HepG2 (cell line): ENCODE data around the gene OR2W1. TPM values are rescaled to one million over a fixed set of nuclear protein-coding genes. Genes with fewer than 3 reads are reported as not detected.

Experiments used
- ARNT ChIP-seq: fragments of 450-650 bp; IDR thresholded peaks from 2 replicates; pipeline ENCODE4 v1.6.1; 2017
- FOXK2 ChIP-seq: fragments of 450-650 bp; IDR thresholded peaks from 2 replicates; pipeline ENCODE4 v1.6.1; 2016
- HNF1A ChIP-seq, 2 experiments: sonication (generic) in 1 of 2; formaldehyde crosslinking in 1 of 2; IDR thresholded peaks; 2 replicates each; pipeline versions ENCODE4 v1.4.0 to v1.6.1; 2016 to 2020; ENCODE audit warnings: borderline replicate concordance in 1 of 2, low read depth in 1 of 2, mild to moderate bottlenecking in 1 of 2, missing genetic modification reagents in 1 of 2
- MBNL3 ChIP-seq: fragments of 250-450 bp; sonication (Bioruptor Pico); conservative IDR thresholded peaks from 2 replicates; pipeline ENCODE4 v1.8.0; 2022; ENCODE audit warnings: mild to moderate bottlenecking, inconsistent platforms
- NFE2 ChIP-seq: sonication (generic); formaldehyde crosslinking; IDR thresholded peaks from 2 replicates; pipeline ENCODE4 v1.4.0; 2020; ENCODE audit warnings: missing genetic modification reagents
- NFRKB ChIP-seq: fragments of 450-650 bp; IDR thresholded peaks from 2 replicates; pipeline ENCODE4 v1.6.1; 2017
- SMARCE1 ChIP-seq: fragments of 450-650 bp; IDR thresholded peaks from 2 replicates; pipeline ENCODE4 v1.6.1; 2017; ENCODE audit warnings: borderline replicate concordance
- SOX13 ChIP-seq, 3 experiments: fragments of 450-650 bp in 1 of 3; sonication (generic) in 1 of 3; formaldehyde crosslinking in 1 of 3; IDR thresholded peaks in 2 of 3; conservative IDR thresholded peaks in 1 of 3; 2 replicates each; pipeline versions ENCODE4 v1.5.0 to v1.6.1; 2016 to 2020; ENCODE audit warnings: antibody characterized with exemption in 1 of 3, mild to moderate bottlenecking in 1 of 3, missing compliant biosample characterization in 1 of 3, missing genetic modification reagents in 1 of 3, moderate library complexity in 1 of 3
- TEAD3 ChIP-seq: optimal IDR thresholded peaks from 2 replicates; pipeline ENCODE3; 2016; ENCODE audit warnings: borderline replicate concordance
- XRCC5 ChIP-seq: fragments of 200-400 bp; formaldehyde crosslinking; optimal IDR thresholded peaks from 2 replicates; pipeline ENCODE3; 2017; ENCODE audit warnings: mild to moderate bottlenecking, low read length
- ZNF20 ChIP-seq: sonication (generic); formaldehyde crosslinking; IDR thresholded peaks from 2 replicates; pipeline ENCODE4 v1.4.0; 2020; ENCODE audit warnings: mild to moderate bottlenecking, moderate library complexity, missing genetic modification reagents
- ZNF260 ChIP-seq: sonication (generic); formaldehyde crosslinking; IDR thresholded peaks from 2 replicates; pipeline ENCODE4 v1.4.0; 2020; ENCODE audit warnings: missing genetic modification reagents, low read depth, mild to moderate bottlenecking, borderline replicate concordance
- ZNF543 ChIP-seq: sonication (generic); formaldehyde crosslinking; IDR thresholded peaks from 2 replicates; pipeline ENCODE4 v1.4.0; 2020; ENCODE audit warnings: mild to moderate bottlenecking, missing genetic modification reagents
- polyA plus RNA-seq, 8 experiments: library from polyadenylated mRNA; depleted of rRNA in 3 of 8; stranded (reverse) in 7 of 8; unstranded in 1 of 8; fragments of >200 nt; fragmentation: Illumina TruSeq in 4 of 8; extraction: Trizol in 4 of 8; gene quantifications; 2 replicates each; pipeline versions ENCODE4 v1.2.1 to v1.2.3, GENCODE V29; 2011 to 2016; ENCODE audit warnings: low read depth in 4 of 8, missing spikeins in 1 of 8, mixed read lengths in 1 of 8; ENCODE audit not compliant: insufficient read depth in 1 of 8
- total RNA-seq, 5 experiments: library from RNA; depleted of rRNA; stranded (reverse); fragments of >200 nt; fragmentation: Illumina TruSeq; extraction: Trizol; gene quantifications; 2 replicates each; pipeline ENCODE4 v1.2.3, GENCODE V29; 2016; ENCODE audit warnings: low read depth in 1 of 5
- TF ChIP-seq, protein P1 (sequence below): sonication (generic); formaldehyde crosslinking; IDR thresholded peaks from 2 replicates; pipeline ENCODE4 v1.4.0; 2020; ENCODE audit warnings: missing genetic modification reagents

Gene OR2W1
- total and polyA plus RNA-seq, 2 of the 13 experiments (the other 11 are each of a cell fraction or from before 2014, with no cell fraction given) = not detected

DNA sequence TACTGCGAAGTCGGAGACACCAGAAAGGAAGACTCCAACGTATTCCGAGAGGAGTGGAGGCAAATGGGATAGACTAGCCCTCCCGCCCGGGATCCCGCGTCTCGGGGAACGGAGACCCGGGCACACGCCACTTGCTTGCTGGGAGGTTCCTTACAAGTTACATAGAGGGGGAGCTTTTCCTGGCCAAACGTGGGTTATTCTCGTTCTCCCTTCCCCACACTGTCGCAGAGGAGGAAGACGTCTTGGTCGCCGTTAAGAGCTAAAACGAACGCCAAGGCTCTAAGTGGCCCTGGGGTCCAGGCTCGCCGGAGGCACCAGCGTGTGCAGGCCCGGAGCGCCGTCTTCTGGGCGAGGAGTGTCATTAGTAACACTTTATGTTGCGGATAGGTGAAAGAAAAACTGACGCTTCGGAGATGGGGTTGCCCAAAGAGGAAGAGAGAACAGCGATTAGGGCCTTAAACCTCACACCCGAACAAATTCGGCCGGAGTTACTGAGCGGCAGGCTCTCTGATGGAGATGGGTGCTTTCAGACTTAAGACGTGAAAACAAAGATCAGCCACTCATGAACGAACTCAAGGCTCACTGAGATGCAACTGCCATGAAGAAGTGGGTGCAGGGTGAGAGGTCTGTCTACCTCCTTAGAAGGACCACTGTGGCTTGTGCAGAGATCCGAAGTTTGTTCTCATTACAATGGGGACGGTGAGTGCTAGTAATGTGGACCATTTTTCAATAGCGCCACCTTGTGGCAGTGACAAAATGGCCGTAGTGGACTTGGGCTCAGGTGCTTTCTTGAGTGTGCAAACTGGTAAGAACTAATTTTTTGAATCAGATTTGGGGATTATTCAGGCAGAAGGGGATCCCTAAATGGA is 28.2 kb downstream of the OR2W1 start (continued):
- TF ChIP-seq SMARCE1 = no peak
- no peak for TF ChIP-seq ARNT
- TF ChIP-seq NFRKB = no peak
- no peak for TF ChIP-seq ZNF543 (CRISPR knock-in tag)
- no peak for TF ChIP-seq FOXK2
- TF ChIP-seq, protein P1, sequence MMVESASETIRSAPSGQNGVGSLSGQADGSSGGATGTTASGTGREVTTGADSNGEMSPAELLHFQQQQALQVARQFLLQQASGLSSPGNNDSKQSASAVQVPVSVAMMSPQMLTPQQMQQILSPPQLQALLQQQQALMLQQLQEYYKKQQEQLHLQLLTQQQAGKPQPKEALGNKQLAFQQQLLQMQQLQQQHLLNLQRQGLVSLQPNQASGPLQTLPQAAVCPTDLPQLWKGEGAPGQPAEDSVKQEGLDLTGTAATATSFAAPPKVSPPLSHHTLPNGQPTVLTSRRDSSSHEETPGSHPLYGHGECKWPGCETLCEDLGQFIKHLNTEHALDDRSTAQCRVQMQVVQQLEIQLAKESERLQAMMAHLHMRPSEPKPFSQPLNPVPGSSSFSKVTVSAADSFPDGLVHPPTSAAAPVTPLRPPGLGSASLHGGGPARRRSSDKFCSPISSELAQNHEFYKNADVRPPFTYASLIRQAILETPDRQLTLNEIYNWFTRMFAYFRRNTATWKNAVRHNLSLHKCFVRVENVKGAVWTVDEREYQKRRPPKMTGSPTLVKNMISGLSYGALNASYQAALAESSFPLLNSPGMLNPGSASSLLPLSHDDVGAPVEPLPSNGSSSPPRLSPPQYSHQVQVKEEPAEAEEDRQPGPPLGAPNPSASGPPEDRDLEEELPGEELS = peak; percentile 47
- TF ChIP-seq TEAD3 (CRISPR knock-in tag) = peak; percentile 33
- TF ChIP-seq XRCC5 = peak; percentile 60
- TF ChIP-seq MBNL3 (CRISPR knock-in tag) = no peak
- no peak for TF ChIP-seq ZNF260 (CRISPR knock-in tag)
- TF ChIP-seq HNF1A (IDR thresholded peaks at IDR 0.05; ENCODE audit: low read depth) = no peak
- no peak; the same call in 1 of the 2 replicates for TF ChIP-seq HNF1A (CRISPR knock-in tag; IDR thresholded peaks at IDR 0.05; ENCODE audit: borderline replicate concordance)
- TF ChIP-seq NFE2 (CRISPR knock-in tag) = no peak
- TF ChIP-seq ZNF20 = no peak; the same call in 1 of the 2 replicates
- no peak for TF ChIP-seq SOX13 (IDR thresholded peaks at IDR 0.05)
- peak in 1 of 2 experiments; percentile 16; a peak in 1 of 4 replicates for TF ChIP-seq SOX13 (CRISPR knock-in tag; conservative IDR thresholded peaks at IDR 0.05 in 1 of 2, IDR thresholded peaks at IDR 0.05 in 1 of 2)
